Tongue (tissue), 2 donors: ENCODE measurements around the gene OR10S1. TPM values are rescaled to one million over a fixed set of nuclear protein-coding genes. Genes with fewer than 3 reads are reported as not detected.
"Not testable (repeated sequence)": the region's sequence is repeated elsewhere in the genome, so short reads cannot be mapped to it uniquely, and the experiment has no call there.

Experiments
- DNase-seq: peaks from one replicate; pipeline ENCODE4 v3.0.0-alpha.2; 2015
- total RNA-seq: library from RNA; depleted of rRNA; stranded (reverse); fragments of >200 nt; gene quantifications from one replicate; pipeline ENCODE4 v1.2.3, GENCODE V29; 2014

The OR10S1 gene
- not detected for total RNA-seq

- DNase-seq = no peak
These were observed at the start of gene OR10S1 for GRCh38 chr11:123977731-123978347. OR10S1 (minus strand) TSS chr11:123977781; CDS start chr11:123977664, 117 bp downstream.

GRCh38 chr11:124026498-124026897, 48.9 kb upstream of the OR10S1 start, which contains the start of gene OR10G8:
OR10G8 (plus strand) TSS chr11:124026798; CDS start chr11:124029623, 2,825 bp downstream.
- DNase-seq = no peak

GRCh38 chr11:124015837-124016236, 38.3 kb upstream of the OR10S1 start:
- not testable (repeated sequence) for DNase-seq

GRCh38 chr11:124012697-124013096, 35.1 kb upstream of the OR10S1 start, which contains the start of gene OR10G4:
OR10G4 (plus strand) TSS chr11:124012997; CDS start chr11:124015575, 2,578 bp downstream.
- no peak for DNase-seq

- DNase-seq = no peak
These were observed 17.5 kb upstream of the OR10S1 start, which contains the start of gene OR10G6 for GRCh38 chr11:123995119-123995518. OR10G6 (minus strand) TSS chr11:123995161; CDS start chr11:123995161, 0 bp downstream.

- DNase-seq = no peak
These were observed 1.7 kb upstream of the OR10S1 start for GRCh38 chr11:123979311-123979710.

- no peak for DNase-seq
These were observed 616 bp downstream of the OR10S1 start for GRCh38 chr11:123976770-123977560.

GRCh38 chr11:123973816-123974215, 3.8 kb downstream of the OR10S1 start:
- DNase-seq = no peak

- DNase-seq = no peak
These were observed 20.8 kb downstream of the OR10S1 start for GRCh38 chr11:123956752-123957151.

GRCh38 chr11:123945132-123945531, 32.4 kb downstream of the OR10S1 start:
- DNase-seq = no peak

GRCh38 chr11:123943738-123944137, 33.8 kb downstream of the OR10S1 start, which contains the start of gene OR6T1:
OR6T1 (minus strand) TSS chr11:123943838; CDS start chr11:123943838, 0 bp downstream.
- no peak for DNase-seq

GRCh38 chr11:123942413-123942812, 35.2 kb downstream of the OR10S1 start:
- DNase-seq = no peak

- no peak for DNase-seq
These were observed 38.3 kb downstream of the OR10S1 start, which contains the start of gene OR4D5 for GRCh38 chr11:123939317-123939716. OR4D5 (plus strand) TSS chr11:123939617; CDS start chr11:123939617, 0 bp downstream.

Other genes with a start within 250 kb of the OR10S1 start
- 18.2 TPM for gene ZNF202, start 236.1 kb downstream of the OR10S1 start, total RNA-seq
- gene OR6X1, start 223.3 kb downstream of the OR10S1 start, total RNA-seq = not detected
- gene OR6M1, start 171.4 kb downstream of the OR10S1 start, total RNA-seq = not detected
- not detected for gene TMEM225, start 92.1 kb downstream of the OR10S1 start, total RNA-seq
- 0.21 TPM for gene OR8D4, start 75.6 kb downstream of the OR10S1 start, total RNA-seq
- not detected for gene OR4D5, start 38.2 kb downstream of the OR10S1 start, total RNA-seq
- not detected for gene OR6T1, start 33.9 kb downstream of the OR10S1 start, total RNA-seq
- gene OR10G6, start 17.4 kb upstream of the OR10S1 start, total RNA-seq = not detected
- gene OR10G4, start 35.2 kb upstream of the OR10S1 start, total RNA-seq = not detected
- not detected for gene OR10G9, start 45.2 kb upstream of the OR10S1 start, total RNA-seq
- not detected for gene OR10G8, start 49.0 kb upstream of the OR10S1 start, total RNA-seq
- gene OR10G7, start 63.5 kb upstream of the OR10S1 start, total RNA-seq = not detected
- gene VWA5A, start 137.7 kb upstream of the OR10S1 start, total RNA-seq = 110 TPM
- gene OR10D3, start 205.6 kb upstream of the OR10S1 start, total RNA-seq = 0.31 TPM